Stimulated activated CD4-positive, alpha-beta T cell treated with anti-CD3 and anti-CD28 coated beads, Interleukin-1b, Interleukin-23, amount 100 ng/mL, for 48 hours (primary cell): Measurements from ENCODE around the gene ELAVL1.

ENCODE experiments used
- DNase-seq: peaks from one replicate; pipeline ENCODE4 v3.0.0-alpha.2; 2020

Gene ELAVL1

DNA sequence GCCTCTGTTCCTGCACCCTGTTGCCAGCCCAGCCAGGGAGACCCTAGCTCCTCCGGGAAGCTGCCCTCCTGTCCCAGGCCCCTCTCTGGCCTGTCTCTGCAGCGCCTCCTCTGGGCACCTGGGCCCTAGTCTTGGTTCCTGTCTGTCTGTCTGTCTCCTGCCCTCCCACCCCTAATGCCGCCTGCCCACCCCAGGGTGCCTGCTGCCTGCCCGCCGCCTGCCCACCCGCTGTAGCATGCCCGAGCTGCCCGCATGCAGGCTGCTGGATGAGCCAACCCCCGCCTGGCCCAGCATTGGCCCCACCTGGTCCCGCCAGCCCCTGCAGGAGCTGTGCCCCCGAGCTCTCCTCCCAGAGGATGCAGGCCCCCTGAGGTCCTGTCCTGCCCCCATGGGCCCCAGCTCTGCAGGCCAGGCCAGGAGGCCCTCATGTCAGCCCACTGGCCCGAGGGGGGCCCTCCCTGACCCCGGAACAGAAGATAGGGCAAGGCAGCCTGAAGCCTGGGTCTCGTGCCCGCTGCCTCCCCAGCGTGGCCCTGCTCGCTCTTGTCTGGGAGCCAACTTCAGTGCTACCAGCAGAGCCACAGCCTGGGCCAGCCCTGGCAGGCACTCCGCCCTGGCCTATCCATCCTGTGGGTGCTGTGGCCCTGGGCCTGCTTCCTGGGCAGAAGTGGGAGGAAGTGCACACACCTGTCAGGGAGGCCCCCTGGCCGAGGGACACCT, 96.5 kb downstream of the ELAVL1 start:
- DNase-seq, result no peak
